Progenitor cell of endocrine pancreas (in vitro differentiated cells): Measurements from ENCODE around the gene FYN. TPM values are rescaled to one million over a fixed set of nuclear protein-coding genes. Genes with fewer than 3 reads are reported as not detected.

Experiments used
- DNase-seq: peaks from one replicate; pipeline ENCODE4 v3.0.0; 2021; ENCODE audit warnings: low spot score; ENCODE audit not compliant: unreplicated experiment
- H3K27ac Mint-ChIP-seq: 2 replicates; pipeline ENCODE4 v1.8.0; 2021; ENCODE audit warnings: mild to moderate bottlenecking, moderate library complexity, mixed read lengths
- H3K27me3 Mint-ChIP-seq: 2 replicates; pipeline ENCODE4 v1.8.0; 2021; ENCODE audit warnings: mixed read lengths
- H3K36me3 Mint-ChIP-seq: 2 replicates; pipeline ENCODE4 v1.8.0; 2022; ENCODE audit warnings: mixed read lengths; ENCODE audit not compliant: insufficient read depth
- H3K4me1 Mint-ChIP-seq: 2 replicates; pipeline ENCODE4 v1.8.0; 2021; ENCODE audit warnings: low read depth, mixed read lengths
- H3K4me3 Mint-ChIP-seq: 2 replicates; pipeline ENCODE4 v1.8.0; 2021; ENCODE audit warnings: low read depth, mild to moderate bottlenecking, moderate library complexity, mixed read lengths
- H3K9me3 Mint-ChIP-seq: 2 replicates; pipeline ENCODE4 v1.8.0; 2021; ENCODE audit warnings: low read depth, mixed read lengths
- total RNA-seq: library from RNA; stranded (reverse); gene quantifications from 2 replicates; pipeline ENCODE4 v1.2.1, GENCODE V29; 2021
- TF ChIP-seq, protein P1 (sequence below): fragments of 200-600 bp; sonication (generic); IDR thresholded peaks from one replicate; pipeline ENCODE4 v1.5.0; 2021; ENCODE audit warnings: antibody characterized with exemption, mild to moderate bottlenecking; ENCODE audit not compliant: unreplicated experiment

Gene FYN
- total RNA-seq, 1 donor from 2014 or later = 169 TPM

DNA sequence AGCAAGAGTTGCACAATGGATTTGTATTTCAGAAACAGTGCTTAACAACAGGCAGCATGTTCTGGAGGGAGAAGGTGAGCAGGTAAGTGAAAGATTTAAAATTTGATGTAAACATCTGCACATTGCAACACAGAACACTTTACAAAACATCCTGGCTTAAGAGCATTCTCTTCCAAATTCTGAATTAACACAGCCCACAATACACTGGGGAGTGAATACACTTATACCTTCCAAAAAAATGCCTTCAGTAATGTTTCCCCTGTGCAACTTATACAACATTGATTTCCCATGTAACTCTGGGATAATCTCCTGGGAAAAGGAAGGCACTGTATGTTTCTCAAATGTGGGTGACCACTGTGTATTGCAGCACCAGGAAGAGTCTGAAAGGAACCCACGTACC, 127.6 kb downstream of the FYN start:
- TF ChIP-seq, protein P1, sequence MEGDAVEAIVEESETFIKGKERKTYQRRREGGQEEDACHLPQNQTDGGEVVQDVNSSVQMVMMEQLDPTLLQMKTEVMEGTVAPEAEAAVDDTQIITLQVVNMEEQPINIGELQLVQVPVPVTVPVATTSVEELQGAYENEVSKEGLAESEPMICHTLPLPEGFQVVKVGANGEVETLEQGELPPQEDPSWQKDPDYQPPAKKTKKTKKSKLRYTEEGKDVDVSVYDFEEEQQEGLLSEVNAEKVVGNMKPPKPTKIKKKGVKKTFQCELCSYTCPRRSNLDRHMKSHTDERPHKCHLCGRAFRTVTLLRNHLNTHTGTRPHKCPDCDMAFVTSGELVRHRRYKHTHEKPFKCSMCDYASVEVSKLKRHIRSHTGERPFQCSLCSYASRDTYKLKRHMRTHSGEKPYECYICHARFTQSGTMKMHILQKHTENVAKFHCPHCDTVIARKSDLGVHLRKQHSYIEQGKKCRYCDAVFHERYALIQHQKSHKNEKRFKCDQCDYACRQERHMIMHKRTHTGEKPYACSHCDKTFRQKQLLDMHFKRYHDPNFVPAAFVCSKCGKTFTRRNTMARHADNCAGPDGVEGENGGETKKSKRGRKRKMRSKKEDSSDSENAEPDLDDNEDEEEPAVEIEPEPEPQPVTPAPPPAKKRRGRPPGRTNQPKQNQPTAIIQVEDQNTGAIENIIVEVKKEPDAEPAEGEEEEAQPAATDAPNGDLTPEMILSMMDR = no peak
- H3K4me3 Mint-ChIP-seq = no peak overlapping the region
- DNase-seq = no peak
- no peaks in the 10 kb centered on the region for H3K27me3 Mint-ChIP-seq
- no peaks in the 10 kb centered on the region for H3K9me3 Mint-ChIP-seq
- peaks cover 1% of the 10 kb centered on the region for H3K4me1 Mint-ChIP-seq
- no peak overlapping the region for H3K27ac Mint-ChIP-seq
- peaks cover 11% of the 10 kb centered on the region for H3K36me3 Mint-ChIP-seq

DNA sequence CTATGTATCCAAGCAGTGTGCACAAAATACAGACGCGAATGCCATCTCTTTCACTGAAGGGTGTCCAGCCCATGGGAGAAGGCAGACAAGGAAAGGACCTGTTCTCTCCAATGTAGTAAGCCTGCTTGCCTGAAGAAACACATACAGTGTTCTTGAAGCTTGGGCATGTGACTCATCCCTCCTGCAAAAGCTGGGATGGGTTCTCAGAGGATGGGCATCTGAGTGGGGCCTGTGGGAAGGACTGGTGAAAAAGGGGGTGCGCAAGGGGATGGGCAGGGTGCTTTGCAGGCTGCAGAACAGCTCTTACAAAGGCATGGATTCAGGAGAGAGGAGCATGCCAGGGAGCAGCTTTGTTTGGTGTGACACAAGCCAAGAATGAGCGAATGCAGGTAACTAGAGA, 128.1 kb downstream of the FYN start:
- Mint-ChIP-seq H3K4me1 (peaks cover 1% of the 10 kb centered on the region), H3K4me3 (no peak overlapping the region), H3K27me3 (no peaks in the 10 kb centered on the region), H3K27ac (no peak overlapping the region), H3K9me3 (no peaks in the 10 kb centered on the region), H3K36me3 (peaks cover 9% of the 10 kb centered on the region)
- TF ChIP-seq, protein P1 = no peak
- DNase-seq = no peak

DNA sequence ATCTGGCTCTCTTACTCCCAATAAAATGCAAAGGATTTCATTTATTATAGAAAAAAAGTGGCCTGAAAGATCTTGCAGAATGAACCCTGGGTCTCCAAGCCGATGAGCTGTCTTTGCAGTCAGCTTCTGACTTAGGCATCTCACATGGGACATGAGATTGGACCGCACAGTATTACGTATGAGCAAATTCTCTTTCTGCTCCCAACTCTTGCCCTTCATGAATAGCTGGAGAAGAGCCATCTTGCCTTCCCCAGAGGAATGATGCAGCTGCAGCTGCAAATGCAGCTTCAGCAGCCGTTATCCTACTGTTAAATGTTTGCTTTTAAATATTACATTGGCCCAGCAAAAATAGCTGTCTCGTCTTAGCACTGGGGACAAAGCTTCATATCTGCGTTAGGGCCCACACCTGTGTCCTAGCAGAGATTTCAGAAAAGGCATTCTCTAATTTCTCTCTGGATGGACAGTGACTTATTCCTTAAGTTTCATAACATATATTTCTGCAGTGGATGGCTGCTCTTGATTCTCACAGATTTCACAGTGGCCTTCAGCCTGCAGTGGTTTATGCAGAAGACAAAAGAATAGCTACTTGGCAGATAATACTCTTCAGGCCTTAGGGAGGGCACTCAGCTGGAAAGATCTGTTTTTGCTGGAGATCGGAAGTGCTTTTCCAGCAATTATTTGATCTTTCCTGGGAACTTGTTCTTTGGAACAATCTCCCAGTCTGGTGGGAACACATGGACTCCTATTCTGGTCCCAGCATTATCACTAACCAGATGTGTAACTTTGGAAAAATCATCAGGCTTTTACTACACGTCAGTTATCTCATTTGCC, 129.2 kb downstream of the FYN start:
- TF ChIP-seq, protein P1 = no peak
- Mint-ChIP-seq H3K27ac (peak overlapping the region; percentile 30), H3K27me3 (no peaks in the 10 kb centered on the region), H3K4me3 (no peak overlapping the region), H3K36me3 (peaks cover 9% of the 10 kb centered on the region), H3K9me3 (no peaks in the 10 kb centered on the region), H3K4me1 (peaks cover 2% of the 10 kb centered on the region)
- DNase-seq = no peak

DNA sequence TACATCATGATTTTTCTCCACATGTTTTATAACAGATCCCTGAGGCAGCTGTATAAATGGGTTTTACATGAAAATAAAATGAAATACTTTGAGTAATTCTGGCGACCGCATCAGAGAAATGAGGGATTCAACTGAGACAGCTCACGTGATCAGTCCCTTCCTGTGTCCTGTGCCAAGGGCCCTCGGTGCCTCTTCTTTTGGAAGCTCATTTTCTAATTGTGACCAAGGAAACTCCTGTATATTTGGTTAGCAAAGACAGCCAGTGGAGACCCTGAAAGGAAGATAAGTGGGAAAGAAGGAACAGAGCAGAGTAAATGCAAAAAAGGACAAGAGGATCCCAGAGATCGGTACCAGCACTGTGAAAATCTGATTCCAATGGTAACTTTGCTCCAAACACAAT, 129.9 kb downstream of the FYN start:
- H3K9me3 Mint-ChIP-seq = no peaks in the 10 kb centered on the region
- H3K27ac Mint-ChIP-seq = peak overlapping the region; percentile 70
- H3K27me3 Mint-ChIP-seq = no peaks in the 10 kb centered on the region
- TF ChIP-seq, protein P1 = no peak
- peaks cover 7% of the 10 kb centered on the region for H3K4me1 Mint-ChIP-seq
- DNase-seq = no peak
- H3K36me3 Mint-ChIP-seq = peaks cover 13% of the 10 kb centered on the region
- H3K4me3 Mint-ChIP-seq = no peak overlapping the region

DNA sequence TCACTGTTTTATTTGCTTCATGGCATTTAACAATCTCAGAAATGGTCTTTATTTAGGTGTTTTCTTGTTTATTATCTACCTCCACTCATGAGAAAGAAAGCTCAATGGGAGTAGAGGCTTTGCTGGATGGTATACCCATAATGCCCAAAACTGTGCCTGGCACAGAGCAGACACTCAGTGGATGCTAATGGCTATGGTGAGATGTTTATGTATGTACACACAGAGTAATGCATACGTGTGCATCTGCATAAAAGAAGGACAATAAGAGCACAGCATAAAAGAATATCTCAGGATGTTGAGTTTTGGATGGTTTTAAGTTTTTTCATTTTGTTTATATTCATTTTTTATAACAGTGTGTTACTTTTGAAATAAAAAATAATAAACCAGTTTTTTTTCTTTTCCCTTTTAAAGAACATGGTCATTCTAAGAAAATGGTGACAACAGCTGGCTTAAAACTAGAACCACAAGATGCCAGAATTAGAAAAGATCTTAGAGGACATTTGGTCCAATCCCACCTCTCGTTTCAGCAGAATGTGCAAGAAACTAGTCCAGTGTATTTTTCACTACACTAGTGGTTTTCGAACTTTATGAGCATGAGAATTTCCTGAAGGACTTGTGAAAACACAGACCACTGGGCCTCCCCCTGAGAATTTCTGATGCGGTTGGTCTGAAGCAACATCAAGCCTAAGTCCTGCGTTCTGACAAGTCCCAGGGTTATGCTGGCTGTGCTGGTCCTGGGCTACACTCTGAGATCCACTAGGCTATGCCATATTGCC, 131.9 kb downstream of the FYN start:
- no peak overlapping the region for H3K4me3 Mint-ChIP-seq
- TF ChIP-seq, protein P1 = no peak
- no peaks in the 10 kb centered on the region for H3K27me3 Mint-ChIP-seq
- peaks cover 13% of the 10 kb centered on the region for H3K36me3 Mint-ChIP-seq
- no peak overlapping the region for H3K27ac Mint-ChIP-seq
- no peak for DNase-seq
- H3K4me1 Mint-ChIP-seq = peaks cover 23% of the 10 kb centered on the region
- H3K9me3 Mint-ChIP-seq = no peaks in the 10 kb centered on the region
